CD4-positive, CD25-positive, alpha-beta regulatory T cell (primary cell): ENCODE measurements around the gene SRC. TPM values are rescaled to one million over a fixed set of nuclear protein-coding genes. Genes with fewer than 3 reads are reported as not detected.
A peak's percentile ranks its signal among the peaks of the same experiment; 100 is the strongest.

Experiments used
- ATAC-seq, 2 donors: fragments of 150-1000 bp; cut with Tn5 transposase; one replicate each; pipeline ENCODE4 v1.10.0; 2021; ENCODE audit warnings: low read depth in 2 of 2, moderate number of reproducible peaks in 2 of 2, moderate library complexity in 1 of 2
- DNase-seq, 3 donors: peaks; one replicate each; pipeline versions ENCODE4 v3.0.0 to v3.0.0-alpha.2; 2012 to 2022; ENCODE audit warnings: mixed read lengths in 1 of 3
- H3K27ac ChIP-seq: one replicate; pipeline ENCODE4 v1.7.0; 2013; ENCODE audit warnings: mild to moderate bottlenecking, low read length; ENCODE audit not compliant: insufficient read depth, poor library complexity, severe bottlenecking
- H3K27me3 ChIP-seq: one replicate; pipeline ENCODE4 v1.7.0; 2013; ENCODE audit warnings: low read length; ENCODE audit not compliant: control insufficient read depth, insufficient read depth
- H3K36me3 ChIP-seq: one replicate; pipeline ENCODE4 v1.7.0; 2013; ENCODE audit warnings: mild to moderate bottlenecking, low read length, moderate library complexity; ENCODE audit not compliant: control insufficient read depth, insufficient read depth
- H3K4me1 ChIP-seq: 2 replicates; pipeline ENCODE4 v1.7.0; 2013; ENCODE audit warnings: mild to moderate bottlenecking, low read length; ENCODE audit not compliant: insufficient read depth, control insufficient read depth, poor library complexity, severe bottlenecking
- H3K4me3 ChIP-seq: one replicate; pipeline ENCODE4 v1.7.0; 2013; ENCODE audit warnings: low read depth, mild to moderate bottlenecking, low read length, moderate library complexity
- H3K9me3 ChIP-seq, 2 experiments: 1 replicate in 1 of 2; 2 replicates in 1 of 2; pipeline ENCODE4 v1.7.0; 2013; ENCODE audit warnings: low read length in 2 of 2, mild to moderate bottlenecking in 1 of 2, moderate library complexity in 1 of 2; ENCODE audit not compliant: control insufficient read depth in 2 of 2
- H3K27ac Mint-ChIP-seq, 3 donors: one replicate each; pipeline ENCODE4 v1.8.0; 2020 to 2022; ENCODE audit warnings: mild to moderate bottlenecking in 3 of 3, mixed read lengths in 3 of 3, moderate library complexity in 2 of 3
- H3K27me3 Mint-ChIP-seq: one replicate; pipeline ENCODE4 v1.8.0; 2022; ENCODE audit warnings: mild to moderate bottlenecking, mixed read lengths
- H3K36me3 Mint-ChIP-seq: one replicate; pipeline ENCODE4 v1.8.0; 2020; ENCODE audit warnings: mixed read lengths
- H3K4me1 Mint-ChIP-seq, 4 donors: one replicate each; pipeline ENCODE4 v1.8.0; 2020 to 2022; ENCODE audit warnings: mixed read lengths in 4 of 4, mild to moderate bottlenecking in 1 of 4
- H3K4me3 Mint-ChIP-seq, 4 donors: one replicate each; pipeline ENCODE4 v1.8.0; 2020 to 2022; ENCODE audit warnings: mild to moderate bottlenecking in 4 of 4, mixed read lengths in 4 of 4, moderate library complexity in 3 of 4
- H3K9me3 Mint-ChIP-seq, 7 donors: one replicate each; pipeline ENCODE4 v1.8.0; 2020 to 2022; ENCODE audit warnings: mixed read lengths in 7 of 7, mild to moderate bottlenecking in 3 of 7, moderate library complexity in 2 of 7
- polyA plus RNA-seq, 4 donors: library from polyadenylated mRNA; unstranded; fragments of 300-500 nt; fragmentation: Illumina TruSeq; gene quantifications; one replicate each; pipeline ENCODE4 v1.2.3, GENCODE V29; 2021
- total RNA-seq: library from RNA; stranded (reverse); gene quantifications from one replicate; pipeline ENCODE4 v1.2.3, GENCODE V29; 2022

Gene SRC
- total and polyA plus RNA-seq, 5 donors from 2014 or later: 0.29 to 5.5 (median 0.56) TPM; not detected in 1

GRCh38 chr20:37315452-37316110 is 30.4 kb upstream of the SRC start:
- peaks cover 21% of the 10 kb centered on the region for H3K36me3 Mint-ChIP-seq
- H3K27ac Mint-ChIP-seq: peak overlapping the region; percentile 71 to 83 (median 76)
- H3K4me1 ChIP-seq: no peaks in the 10 kb centered on the region
- H3K9me3 Mint-ChIP-seq: peaks cover 0 to 1% (median 0%) of the 10 kb centered on the region in 7 donors
- peaks cover 23% of the 10 kb centered on the region for H3K36me3 ChIP-seq
- H3K27me3 Mint-ChIP-seq: no peaks in the 10 kb centered on the region
- ATAC-seq (no peak), DNase-seq (no peak)
- H3K27ac ChIP-seq: no peak overlapping the region
- no peak overlapping the region for H3K4me3 Mint-ChIP-seq
- peaks cover under 1 to 34% (median 15%) of the 10 kb centered on the region in 4 donors for H3K4me1 Mint-ChIP-seq
- H3K27me3 ChIP-seq: no peaks in the 10 kb centered on the region
- no peaks in the 10 kb centered on the region for H3K9me3 ChIP-seq
- H3K4me3 ChIP-seq: no peak overlapping the region

- ATAC-seq (peak; percentile 66 to 74), DNase-seq (peak in 2 of 3 donors; percentile 13 to 65)
- Mint-ChIP-seq H3K4me1 (peaks cover 0 to 34% (median 15%) of the 10 kb centered on the region in 4 donors), H3K4me3 (no peak overlapping the region), H3K27me3 (no peaks in the 10 kb centered on the region), H3K9me3 (peaks cover 0 to 1% (median 0%) of the 10 kb centered on the region in 7 donors), H3K27ac (peak overlapping the region; percentile 71 to 83 (median 76)), H3K36me3 (peaks cover 21% of the 10 kb centered on the region)
- Histone ChIP-seq H3K27ac (no peak overlapping the region), H3K4me3 (no peak overlapping the region), H3K27me3 (no peaks in the 10 kb centered on the region), H3K4me1 (no peaks in the 10 kb centered on the region), H3K9me3 (no peaks in the 10 kb centered on the region), H3K36me3 (peaks cover 22% of the 10 kb centered on the region)
Measured at GRCh38 chr20:37316116-37316774, 29.7 kb upstream of the SRC start.

GRCh38 chr20:37316775-37317170 is 29.2 kb upstream of the SRC start:
- Histone ChIP-seq H3K27ac (no peak overlapping the region), H3K4me1 (no peaks in the 10 kb centered on the region), H3K36me3 (peaks cover 22% of the 10 kb centered on the region), H3K9me3 (no peaks in the 10 kb centered on the region), H3K27me3 (no peaks in the 10 kb centered on the region), H3K4me3 (no peak overlapping the region)
- DNase-seq: no peak
- ATAC-seq: no peak
- H3K27me3 Mint-ChIP-seq: no peaks in the 10 kb centered on the region
- peaks cover 0 to 31% (median 15%) of the 10 kb centered on the region in 4 donors for H3K4me1 Mint-ChIP-seq
- H3K27ac Mint-ChIP-seq: peak overlapping the region in 2 of 3 donors; percentile 71 to 83
- H3K4me3 Mint-ChIP-seq: no peak overlapping the region
- peaks cover 0 to 1% (median 0%) of the 10 kb centered on the region in 7 donors for H3K9me3 Mint-ChIP-seq
- peaks cover 20% of the 10 kb centered on the region for H3K36me3 Mint-ChIP-seq

- ATAC-seq (no peak), DNase-seq (no peak)
- no peak overlapping the region for H3K4me3 Mint-ChIP-seq
- Histone ChIP-seq H3K4me1 (no peaks in the 10 kb centered on the region), H3K27me3 (no peaks in the 10 kb centered on the region), H3K36me3 (peaks cover 22% of the 10 kb centered on the region), H3K27ac (no peak overlapping the region), H3K9me3 (no peaks in the 10 kb centered on the region), H3K4me3 (no peak overlapping the region)
- H3K27ac Mint-ChIP-seq: peak overlapping the region in 2 of 3 donors; percentile 83 to 87
- H3K27me3 Mint-ChIP-seq: no peaks in the 10 kb centered on the region
- H3K9me3 Mint-ChIP-seq: peaks cover 0 to 1% (median 0%) of the 10 kb centered on the region in 7 donors
- H3K4me1 Mint-ChIP-seq: peaks cover 0 to 29% (median 13%) of the 10 kb centered on the region in 4 donors
- H3K36me3 Mint-ChIP-seq: peaks cover 17% of the 10 kb centered on the region
Measured at GRCh38 chr20:37317316-37317715, 28.6 kb upstream of the SRC start.

GRCh38 chr20:37317994-37318640 is 27.8 kb upstream of the SRC start:
- Mint-ChIP-seq H3K4me1 (peaks cover 0 to 26% (median 12%) of the 10 kb centered on the region in 4 donors), H3K27ac (peak overlapping the region in 2 of 3 donors; percentile 83), H3K4me3 (no peak overlapping the region), H3K36me3 (peaks cover 21% of the 10 kb centered on the region), H3K9me3 (peaks cover 0 to 4% (median 0%) of the 10 kb centered on the region in 7 donors), H3K27me3 (no peaks in the 10 kb centered on the region)
- Histone ChIP-seq H3K27ac (no peak overlapping the region), H3K36me3 (peaks cover 22% of the 10 kb centered on the region), H3K27me3 (no peaks in the 10 kb centered on the region), H3K9me3 (no peaks in the 10 kb centered on the region), H3K4me1 (no peaks in the 10 kb centered on the region), H3K4me3 (no peak overlapping the region)
- no peak for ATAC-seq
- no peak for DNase-seq

GRCh38 chr20:37319151-37319671 is 26.7 kb upstream of the SRC start:
- DNase-seq: no peak
- Mint-ChIP-seq H3K27me3 (no peaks in the 10 kb centered on the region), H3K27ac (no peak overlapping the region), H3K4me3 (no peak overlapping the region), H3K36me3 (peaks cover 22% of the 10 kb centered on the region), H3K9me3 (peaks cover 0 to 4% (median 0%) of the 10 kb centered on the region in 7 donors), H3K4me1 (peaks cover 0 to 23% (median 10%) of the 10 kb centered on the region in 4 donors)
- Histone ChIP-seq H3K4me1 (no peaks in the 10 kb centered on the region), H3K36me3 (peaks cover 22% of the 10 kb centered on the region), H3K9me3 (no peaks in the 10 kb centered on the region), H3K27me3 (no peaks in the 10 kb centered on the region), H3K27ac (no peak overlapping the region), H3K4me3 (no peak overlapping the region)
- no peak for ATAC-seq

- Histone ChIP-seq H3K4me3 (no peak overlapping the region), H3K9me3 (no peaks in the 10 kb centered on the region), H3K27ac (no peak overlapping the region), H3K27me3 (no peaks in the 10 kb centered on the region), H3K36me3 (no peaks in the 10 kb centered on the region), H3K4me1 (no peaks in the 10 kb centered on the region)
- no peak for DNase-seq
- no peaks in the 10 kb centered on the region for H3K4me1 Mint-ChIP-seq
- ATAC-seq: no peak
- H3K4me3 Mint-ChIP-seq: no peak overlapping the region
- H3K9me3 Mint-ChIP-seq: peaks cover 0 to 4% (median 0%) of the 10 kb centered on the region in 7 donors
- H3K27me3 Mint-ChIP-seq: no peaks in the 10 kb centered on the region
- no peak overlapping the region for H3K27ac Mint-ChIP-seq
- peaks cover 4% of the 10 kb centered on the region for H3K36me3 Mint-ChIP-seq
Measured at GRCh38 chr20:37323985-37324384, 22.0 kb upstream of the SRC start.
